Measurements from ENCODE around the gene TTC23L. TPM values are rescaled to one million over a fixed set of nuclear protein-coding genes. Genes with fewer than 3 reads are reported as not detected.

TTC23L gene
- total and polyA plus RNA-seq, 12 donors, result 0.12 to 0.66 TPM; not detected in 10

GRCh38 chr5:34930462-34930844 lies 91.5 kb downstream of the TTC23L start:
- Histone ChIP-seq H3K27ac (peak overlapping the region; percentile 76 to 97 (median 94)), H3K36me3 (peaks cover 0 to 41% (median 6%) of the 10 kb centered on the region in 9 donors), H3K4me1 (peaks cover 4 to 34% (median 20%) of the 10 kb centered on the region in 9 donors), H3K27me3 (no peaks in the 10 kb centered on the region), H3K9me3 (no peaks in the 10 kb centered on the region), H3K4me3 (peak overlapping the region; percentile 74 to 97 (median 88))
- intact Hi-C loops (cut with DNase I), result loop anchor here in 1 of 10 donors (10.0 kb wide), 1 partner anchor 1486 kb away; the partner anchor contains the start of gene TARS1
- 1 to 2% methylated on average over 3 of the region's 3 CpGs for WGBS, 2 donors
- TF ChIP-seq, protein P1, sequence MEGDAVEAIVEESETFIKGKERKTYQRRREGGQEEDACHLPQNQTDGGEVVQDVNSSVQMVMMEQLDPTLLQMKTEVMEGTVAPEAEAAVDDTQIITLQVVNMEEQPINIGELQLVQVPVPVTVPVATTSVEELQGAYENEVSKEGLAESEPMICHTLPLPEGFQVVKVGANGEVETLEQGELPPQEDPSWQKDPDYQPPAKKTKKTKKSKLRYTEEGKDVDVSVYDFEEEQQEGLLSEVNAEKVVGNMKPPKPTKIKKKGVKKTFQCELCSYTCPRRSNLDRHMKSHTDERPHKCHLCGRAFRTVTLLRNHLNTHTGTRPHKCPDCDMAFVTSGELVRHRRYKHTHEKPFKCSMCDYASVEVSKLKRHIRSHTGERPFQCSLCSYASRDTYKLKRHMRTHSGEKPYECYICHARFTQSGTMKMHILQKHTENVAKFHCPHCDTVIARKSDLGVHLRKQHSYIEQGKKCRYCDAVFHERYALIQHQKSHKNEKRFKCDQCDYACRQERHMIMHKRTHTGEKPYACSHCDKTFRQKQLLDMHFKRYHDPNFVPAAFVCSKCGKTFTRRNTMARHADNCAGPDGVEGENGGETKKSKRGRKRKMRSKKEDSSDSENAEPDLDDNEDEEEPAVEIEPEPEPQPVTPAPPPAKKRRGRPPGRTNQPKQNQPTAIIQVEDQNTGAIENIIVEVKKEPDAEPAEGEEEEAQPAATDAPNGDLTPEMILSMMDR (IDR thresholded peaks at IDR 0.05), result no peak
- ATAC-seq, result no peak
- DNase-seq, result no peak

- ATAC-seq (no peak), DNase-seq (no peak)
- Histone ChIP-seq H3K9me3 (no peaks in the 10 kb centered on the region), H3K4me1 (peaks cover 4 to 34% (median 20%) of the 10 kb centered on the region in 9 donors), H3K4me3 (peak overlapping the region in 8 of 10 donors; percentile 84 to 97 (median 88)), H3K36me3 (peaks cover 0 to 41% (median 3%) of the 10 kb centered on the region in 9 donors), H3K27ac (peak overlapping the region in 7 of 10 donors; percentile 92 to 96 (median 94)), H3K27me3 (no peaks in the 10 kb centered on the region)
- intact Hi-C loops (cut with DNase I), result loop anchor here in 1 of 10 donors (10.0 kb wide), 1 partner anchor 1486 kb away; the partner anchor contains the start of gene TARS1
- TF ChIP-seq, protein P1 (IDR thresholded peaks at IDR 0.05), result no peak
- 66 to 73% methylated on average over 4 of the region's 4 CpGs for WGBS, 2 donors
Observed at GRCh38 chr5:34930870-34931269, 91.9 kb downstream of the TTC23L start.

- Histone ChIP-seq H3K36me3 (peaks cover 0 to 48% (median 20%) of the 10 kb centered on the region in 9 donors), H3K9me3 (no peaks in the 10 kb centered on the region), H3K27ac (no peak overlapping the region), H3K4me1 (peaks cover 4 to 34% (median 20%) of the 10 kb centered on the region in 9 donors), H3K27me3 (no peaks in the 10 kb centered on the region), H3K4me3 (no peak overlapping the region)
- 87 to 91% methylated on average over 2 of the region's 2 CpGs for WGBS, 2 donors
- TF ChIP-seq, protein P1 (IDR thresholded peaks at IDR 0.05), result no peak
- intact Hi-C loops (cut with DNase I), result loop anchor here in 1 of 10 donors (10.0 kb wide), 1 partner anchor 1488 kb away; the partner anchor contains the start of gene TARS1
- DNase-seq (no peak), ATAC-seq (no peak)
Observed at GRCh38 chr5:34932947-34933346, 94.0 kb downstream of the TTC23L start.

- Histone ChIP-seq H3K9me3 (no peaks in the 10 kb centered on the region), H3K27me3 (no peaks in the 10 kb centered on the region), H3K4me3 (no peak overlapping the region), H3K4me1 (peaks cover 0 to 12% (median 0%) of the 10 kb centered on the region in 9 donors), H3K27ac (no peak overlapping the region), H3K36me3 (peaks cover 0 to 100% (median 47%) of the 10 kb centered on the region in 9 donors)
- TF ChIP-seq, protein P1 (IDR thresholded peaks at IDR 0.05), result no peak
- ATAC-seq (no peak), DNase-seq (no peak)
- 75 to 83% methylated on average over 3 of the region's 3 CpGs for WGBS, 2 donors
- intact Hi-C loops (cut with DNase I), result no loop called here
Observed at GRCh38 chr5:34941936-34942335, 103.0 kb downstream of the TTC23L start.

Data from heart right ventricle (tissue), 16 donors.